PC-3 (cell line): ENCODE results near the gene CELF6.

Experiments
- EZH2 ChIP-seq: fragments of 300-600 bp; sonication (generic); IDR thresholded peaks from one replicate; pipeline ENCODE4 v1.6.1; 2017; ENCODE audit warnings: antibody characterized with exemption, mild to moderate bottlenecking, low read length; ENCODE audit not compliant: unreplicated experiment
- EZH2phosphoT487 ChIP-seq: fragments of 300-600 bp; sonication (generic); IDR thresholded peaks from 2 replicates; pipeline ENCODE4 v1.6.1; 2018; ENCODE audit warnings: mild to moderate bottlenecking, antibody characterized with exemption, low read length, borderline replicate concordance
- TF ChIP-seq, protein P1 (sequence below): fragments of 300-600 bp; sonication (generic); conservative IDR thresholded peaks from 2 replicates; pipeline ENCODE4 v1.5.1; 2017; ENCODE audit warnings: antibody characterized with exemption, low read depth, mild to moderate bottlenecking, low read length

DNA sequence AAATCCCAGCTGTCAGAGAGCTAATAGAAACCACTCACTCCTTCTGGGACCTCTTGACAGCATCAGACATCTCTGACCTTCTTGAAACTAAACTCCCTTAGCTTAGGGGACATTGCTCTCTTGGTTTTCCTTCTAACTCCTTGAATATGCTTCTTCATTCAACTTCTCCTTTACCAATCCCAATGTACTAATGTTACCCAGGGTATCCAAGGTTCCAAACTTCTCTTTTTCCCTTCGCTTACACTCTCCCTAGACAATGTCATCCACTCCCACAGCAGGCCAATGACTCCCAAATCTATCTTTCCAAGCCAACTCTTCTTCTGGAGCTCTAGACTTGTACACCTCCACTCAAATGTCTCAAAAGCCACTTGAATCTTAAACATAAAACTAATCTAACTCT lies 41.2 kb upstream of the CELF6 start:
- TF ChIP-seq, protein P1, sequence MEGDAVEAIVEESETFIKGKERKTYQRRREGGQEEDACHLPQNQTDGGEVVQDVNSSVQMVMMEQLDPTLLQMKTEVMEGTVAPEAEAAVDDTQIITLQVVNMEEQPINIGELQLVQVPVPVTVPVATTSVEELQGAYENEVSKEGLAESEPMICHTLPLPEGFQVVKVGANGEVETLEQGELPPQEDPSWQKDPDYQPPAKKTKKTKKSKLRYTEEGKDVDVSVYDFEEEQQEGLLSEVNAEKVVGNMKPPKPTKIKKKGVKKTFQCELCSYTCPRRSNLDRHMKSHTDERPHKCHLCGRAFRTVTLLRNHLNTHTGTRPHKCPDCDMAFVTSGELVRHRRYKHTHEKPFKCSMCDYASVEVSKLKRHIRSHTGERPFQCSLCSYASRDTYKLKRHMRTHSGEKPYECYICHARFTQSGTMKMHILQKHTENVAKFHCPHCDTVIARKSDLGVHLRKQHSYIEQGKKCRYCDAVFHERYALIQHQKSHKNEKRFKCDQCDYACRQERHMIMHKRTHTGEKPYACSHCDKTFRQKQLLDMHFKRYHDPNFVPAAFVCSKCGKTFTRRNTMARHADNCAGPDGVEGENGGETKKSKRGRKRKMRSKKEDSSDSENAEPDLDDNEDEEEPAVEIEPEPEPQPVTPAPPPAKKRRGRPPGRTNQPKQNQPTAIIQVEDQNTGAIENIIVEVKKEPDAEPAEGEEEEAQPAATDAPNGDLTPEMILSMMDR = no peak
- TF ChIP-seq EZH2phosphoT487 (no peak), EZH2 (no peak)
